HL-60 (cell line): Measurements from ENCODE around the gene EFNA3.

Experiments used
- CTCF ChIP-seq: IDR thresholded peaks from one replicate; pipeline ENCODE4 v1.5.1; 2011; ENCODE audit warnings: low read length, control low read depth, inconsistent platforms; ENCODE audit not compliant: insufficient read depth
- GABPA ChIP-seq: IDR thresholded peaks from 2 replicates; pipeline ENCODE4 v1.6.1; 2012; ENCODE audit warnings: low read depth
- POLR2AphosphoS5 ChIP-seq: IDR thresholded peaks from 2 replicates; pipeline ENCODE4 v1.6.1; 2012; ENCODE audit warnings: low read depth
- REST ChIP-seq: IDR thresholded peaks from 2 replicates; pipeline ENCODE4 v1.6.1; 2012; ENCODE audit warnings: low read depth; ENCODE audit not compliant: insufficient replicate concordance
- SPI1 ChIP-seq: IDR thresholded peaks from 2 replicates; pipeline ENCODE4 v1.6.1; 2012; ENCODE audit warnings: low read depth, mild to moderate bottlenecking, borderline replicate concordance

- TF ChIP-seq CTCF (no peak), REST (no peak), SPI1 (no peak), GABPA (no peak), POLR2AphosphoS5 (no peak)
Observed at GRCh38 chr1:155127967-155128754, 49.5 kb downstream of the EFNA3 start.
